GM06990 (cell line): Measurements from ENCODE around the gene KLHL41.

ENCODE experiments used
- DNase-seq: peaks from one replicate; pipeline ENCODE4 v3.0.0-alpha.2; 2011; ENCODE audit not compliant: insufficient read length; ENCODE audit errors: extremely low read depth
- H3K27me3 ChIP-seq: replicated peaks from 2 replicates; pipeline ENCODE4 v1.6.0; 2011; ENCODE audit warnings: low read length; ENCODE audit not compliant: control insufficient read depth, insufficient read depth
- H3K36me3 ChIP-seq: 2 replicates; pipeline ENCODE4 v1.5.1; 2011; ENCODE audit warnings: low read length; ENCODE audit not compliant: control insufficient read depth, insufficient read depth
- H3K4me3 ChIP-seq: replicated peaks from 2 replicates; pipeline ENCODE4 v1.5.1; 2011; ENCODE audit warnings: low read depth, mild to moderate bottlenecking, control low read depth, low read length
- CTCF ChIP-seq: IDR thresholded peaks from 2 replicates; pipeline ENCODE4 v1.5.1; 2011; ENCODE audit warnings: low read length, control low read depth, mild to moderate bottlenecking, inconsistent platforms; ENCODE audit not compliant: insufficient read depth, poor library complexity, severe bottlenecking

KLHL41 gene

GRCh38 chr2:169491378-169491777 is 18.1 kb upstream of the KLHL41 start:
- H3K36me3 ChIP-seq: no peaks in the 10 kb centered on the region
- H3K27me3 ChIP-seq: no peaks in the 10 kb centered on the region
- no peak for TF ChIP-seq CTCF
- no peak overlapping the region for H3K4me3 ChIP-seq
- no peak for DNase-seq

GRCh38 chr2:169493360-169493759 is 16.1 kb upstream of the KLHL41 start:
- Histone ChIP-seq H3K36me3 (no peaks in the 10 kb centered on the region), H3K4me3 (no peak overlapping the region), H3K27me3 (no peaks in the 10 kb centered on the region)
- no peak for TF ChIP-seq CTCF
- DNase-seq: no peak

- Histone ChIP-seq H3K27me3 (no peaks in the 10 kb centered on the region), H3K4me3 (no peak overlapping the region), H3K36me3 (no peaks in the 10 kb centered on the region)
- TF ChIP-seq CTCF: no peak
- no peak for DNase-seq
These were observed 14.1 kb upstream of the KLHL41 start for GRCh38 chr2:169495310-169495928.

GRCh38 chr2:169504651-169505050 is 4.9 kb upstream of the KLHL41 start:
- DNase-seq: no peak
- Histone ChIP-seq H3K4me3 (no peak overlapping the region), H3K27me3 (no peaks in the 10 kb centered on the region), H3K36me3 (no peaks in the 10 kb centered on the region)
- no peak for TF ChIP-seq CTCF

GRCh38 chr2:169507698-169508097 is 1.8 kb upstream of the KLHL41 start:
- Histone ChIP-seq H3K4me3 (no peak overlapping the region), H3K36me3 (no peaks in the 10 kb centered on the region), H3K27me3 (no peaks in the 10 kb centered on the region)
- DNase-seq: no peak
- no peak for TF ChIP-seq CTCF

GRCh38 chr2:169509955-169510354 is 453 bp downstream of the KLHL41 start:
- no peak for TF ChIP-seq CTCF
- no peak overlapping the region for H3K4me3 ChIP-seq
- H3K36me3 ChIP-seq: no peaks in the 10 kb centered on the region
- DNase-seq: no peak
- no peaks in the 10 kb centered on the region for H3K27me3 ChIP-seq
